Measurements from ENCODE around the gene ITGBL1.

GRCh38 chr13:101708115-101708514, 255.6 kb downstream of the ITGBL1 start:
- TF ChIP-seq CTCF (IDR thresholded peaks at IDR 0.05) (no peak), POLR2A (IDR thresholded peaks at IDR 0.05) (no peak), POLR2AphosphoS5 (IDR thresholded peaks at IDR 0.05) (no peak)

Data from stomach (tissue), 4 donors.